ENCODE data around the gene TFB2M.
"Not testable (repeated sequence)": the region's sequence is repeated elsewhere in the genome, so short reads cannot be mapped to it uniquely, and the experiment has no call there.

The TFB2M gene, protein sequence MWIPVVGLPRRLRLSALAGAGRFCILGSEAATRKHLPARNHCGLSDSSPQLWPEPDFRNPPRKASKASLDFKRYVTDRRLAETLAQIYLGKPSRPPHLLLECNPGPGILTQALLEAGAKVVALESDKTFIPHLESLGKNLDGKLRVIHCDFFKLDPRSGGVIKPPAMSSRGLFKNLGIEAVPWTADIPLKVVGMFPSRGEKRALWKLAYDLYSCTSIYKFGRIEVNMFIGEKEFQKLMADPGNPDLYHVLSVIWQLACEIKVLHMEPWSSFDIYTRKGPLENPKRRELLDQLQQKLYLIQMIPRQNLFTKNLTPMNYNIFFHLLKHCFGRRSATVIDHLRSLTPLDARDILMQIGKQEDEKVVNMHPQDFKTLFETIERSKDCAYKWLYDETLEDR

DNA sequence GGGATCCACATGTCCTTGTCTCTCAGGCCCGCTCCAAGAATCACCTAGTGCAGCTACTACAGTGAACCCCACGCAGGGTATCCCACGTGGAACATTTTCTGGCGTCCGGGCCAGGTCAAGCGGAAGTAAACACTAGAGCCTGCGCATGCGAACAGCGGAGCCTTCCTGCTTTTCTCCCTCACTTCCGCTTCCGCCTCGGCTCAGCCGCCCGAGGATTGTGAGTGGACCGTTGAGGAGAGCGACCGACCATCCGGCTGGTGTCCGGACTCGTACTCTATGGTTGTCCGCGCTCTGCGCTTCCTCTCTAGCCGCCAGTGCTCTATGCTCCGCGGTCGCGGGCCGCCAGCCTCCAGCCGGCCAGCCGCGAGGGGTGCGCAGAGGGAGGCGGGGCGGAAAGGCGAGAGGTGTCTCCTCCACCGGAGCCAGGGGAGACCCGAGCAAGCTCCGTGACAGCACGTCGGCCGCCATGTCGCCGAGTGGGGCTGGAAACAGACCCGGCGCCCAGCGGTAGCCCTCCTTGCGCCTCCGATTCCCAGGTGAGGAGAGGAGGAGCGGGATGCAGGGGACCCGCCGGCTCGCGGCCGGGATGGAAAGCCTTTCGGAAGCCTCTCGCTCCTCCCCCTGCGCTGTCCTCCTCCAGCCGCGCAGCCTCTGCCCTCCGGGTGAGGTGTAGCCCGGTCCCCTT is at the start of gene TFB2M, which contains the start of gene CNST:
Gene TFB2M (minus strand): TSS at position 134 of the 685 bp plus-strand sequence. CDS start 123 bp downstream, at position 11.
Gene CNST (plus strand): TSS at position 329 of the 685 bp plus-strand sequence. CDS start 25,107 bp downstream, outside the sequence.
- peak; percentile 99 for DNase-seq

DNA sequence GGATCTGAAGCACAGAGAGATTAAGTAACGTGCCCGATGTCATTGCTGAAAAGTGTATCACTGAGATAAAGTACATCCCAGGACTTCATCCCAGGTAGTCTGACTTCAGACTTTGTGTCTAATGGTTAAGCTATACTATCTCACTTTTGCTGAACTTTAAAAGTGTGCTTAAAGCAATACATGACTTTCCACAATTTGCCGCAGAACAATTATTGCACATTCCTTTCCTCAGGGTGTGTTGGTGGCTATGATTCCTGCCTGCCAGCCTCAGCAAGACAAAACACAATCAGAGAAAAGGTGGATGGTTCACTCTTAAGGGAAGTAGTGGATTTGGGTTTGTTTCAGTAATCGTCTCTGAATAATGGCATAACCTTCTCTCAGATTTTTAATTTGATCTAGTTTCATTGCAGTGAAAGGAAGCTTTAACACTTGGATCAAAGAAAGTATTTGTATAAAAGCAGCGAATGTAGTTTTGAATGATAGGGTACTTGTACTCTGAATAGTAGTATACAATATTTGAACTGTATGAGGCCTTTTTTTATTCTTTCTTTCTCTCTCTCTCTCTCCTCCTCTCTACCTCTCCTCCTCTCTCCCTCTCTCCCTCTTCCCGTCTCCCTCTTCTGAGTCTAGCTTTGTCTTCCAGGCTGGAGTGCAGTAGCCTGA is 47.2 kb upstream of the TFB2M start:
- DNase-seq: no peak

DNA sequence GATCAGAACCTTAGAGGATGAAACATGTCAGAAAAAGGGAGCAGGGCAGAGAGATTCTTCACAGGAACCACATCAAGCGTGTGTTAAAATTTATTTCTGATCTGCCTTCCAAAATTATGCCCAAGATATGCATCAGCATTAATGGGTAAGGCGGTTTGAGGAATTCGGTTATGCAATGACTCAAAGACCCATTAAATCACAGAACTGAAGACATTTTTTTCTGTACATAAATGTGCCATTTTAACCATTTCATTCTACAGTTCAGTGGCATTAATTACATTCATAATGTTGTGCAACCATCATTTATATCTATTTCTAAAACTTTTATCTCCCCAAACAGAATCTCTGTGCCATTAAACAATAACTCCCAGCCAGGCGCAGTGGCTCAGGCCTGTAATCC is 43.6 kb upstream of the TFB2M start:
- no peak for DNase-seq

DNA sequence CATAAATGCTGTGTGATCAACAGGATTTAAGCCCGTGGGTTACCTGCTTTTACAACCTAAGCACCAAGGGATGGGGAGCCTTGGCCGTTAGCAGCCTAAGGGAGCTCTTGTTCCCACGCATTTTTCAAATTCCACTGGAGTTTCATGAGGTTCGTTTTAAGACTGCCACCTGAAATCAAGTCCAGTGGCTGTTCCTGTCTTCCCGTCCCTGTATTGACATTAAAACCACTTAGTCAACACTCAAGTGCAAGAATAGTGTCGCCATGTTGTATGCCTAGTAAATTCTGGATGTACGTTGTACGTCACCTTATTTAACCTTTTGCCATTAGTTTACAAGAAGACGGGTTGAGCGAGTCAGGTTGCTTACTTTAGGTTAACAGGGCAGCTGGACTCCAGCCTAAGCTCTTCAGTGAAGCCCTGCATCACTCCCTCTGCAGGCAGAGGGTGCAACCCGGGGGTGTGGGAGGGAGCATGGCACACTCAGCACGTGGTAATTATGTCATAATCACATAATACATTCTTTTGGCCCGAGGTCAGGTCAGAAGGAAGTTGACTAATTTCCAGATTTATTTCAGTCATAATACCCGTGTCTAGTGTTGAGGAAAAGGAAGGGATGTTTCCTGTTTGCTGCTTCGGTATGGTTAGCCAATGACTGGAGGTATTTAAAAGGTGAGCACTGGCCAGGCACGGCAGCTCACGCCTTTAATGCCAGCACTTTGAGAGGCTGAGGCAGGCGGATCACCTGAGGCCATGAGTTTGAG is 42.7 kb upstream of the TFB2M start:
- peak; percentile 59 for DNase-seq

DNA sequence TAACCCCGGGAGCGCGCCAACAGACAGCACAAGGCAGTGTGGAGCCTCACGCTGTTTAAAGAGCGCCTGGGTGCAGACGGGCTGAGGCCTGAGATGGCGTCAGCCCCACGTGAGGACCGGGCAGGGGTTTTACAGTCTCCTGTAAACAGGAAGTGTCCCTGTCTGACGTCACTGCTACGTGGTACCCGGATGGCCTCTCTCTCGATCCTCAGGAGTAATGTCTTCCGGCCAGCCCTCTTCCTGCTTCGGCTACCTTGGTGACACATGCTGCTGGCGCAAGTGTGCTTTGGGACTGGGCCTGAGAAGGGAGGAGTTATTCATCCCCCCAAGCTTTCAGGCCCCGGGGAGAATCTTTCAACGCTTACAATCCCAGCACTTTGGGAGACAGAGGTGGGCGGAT is 41.4 kb upstream of the TFB2M start:
- no peak for DNase-seq

DNA sequence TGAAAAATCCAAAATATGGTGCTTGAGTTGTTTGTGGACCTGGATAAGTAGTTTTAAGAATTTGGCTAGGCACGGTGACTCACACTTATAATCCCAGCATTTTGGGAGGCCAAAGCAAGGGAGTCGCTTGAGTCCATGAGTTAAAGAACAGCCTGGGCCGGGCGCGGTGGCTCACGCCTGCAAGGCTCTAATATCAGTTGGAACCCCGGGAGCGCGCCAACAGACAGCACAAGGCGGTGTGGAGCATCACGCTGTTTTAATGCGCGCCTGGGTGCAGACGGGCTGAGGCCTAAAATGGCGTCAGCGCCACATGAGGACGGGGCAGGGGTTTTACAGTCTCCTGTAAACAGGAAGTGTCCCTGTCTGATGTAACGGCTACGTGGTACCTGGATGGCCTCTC is 39.2 kb upstream of the TFB2M start:
- not testable (repeated sequence) for DNase-seq

DNA sequence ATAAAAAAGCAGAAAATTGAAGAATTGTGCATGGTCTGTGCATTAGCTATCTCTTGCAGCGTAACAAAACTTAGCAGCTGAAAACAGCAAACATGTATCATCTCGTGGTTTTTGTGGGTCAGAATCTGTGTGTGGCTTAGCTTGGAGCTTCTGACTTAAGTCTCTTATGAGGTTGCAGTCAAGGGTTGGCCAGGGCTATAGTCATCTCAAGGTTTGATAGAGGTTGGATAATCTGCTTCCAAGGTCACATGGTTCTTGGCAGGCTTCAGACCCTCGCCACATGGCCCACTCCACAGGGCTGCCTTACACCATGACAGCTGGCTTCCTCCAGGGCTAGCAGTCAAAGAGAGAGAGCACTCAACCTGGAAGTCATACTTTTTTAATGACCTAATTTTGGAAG is 36.1 kb upstream of the TFB2M start:
- DNase-seq: peak; percentile 38

DNA sequence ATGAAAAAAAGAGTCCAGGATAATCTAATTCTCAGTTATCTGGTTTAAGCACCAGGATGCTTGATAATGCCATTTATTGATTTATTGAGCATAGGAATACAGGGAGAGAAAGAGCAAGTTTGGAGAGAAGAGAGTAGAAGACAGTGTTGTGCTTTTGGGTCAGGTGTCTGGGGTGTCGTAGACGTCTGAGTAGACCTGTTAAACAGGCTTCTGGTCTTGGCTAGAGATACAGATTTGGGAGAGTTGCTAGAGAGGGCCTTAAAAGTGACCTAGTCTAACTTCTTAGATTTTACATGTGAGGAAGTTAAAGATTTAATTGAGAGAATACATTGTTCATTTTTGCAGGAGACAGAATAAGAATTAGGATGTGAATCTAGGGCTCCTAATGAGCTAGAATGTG is 34.5 kb upstream of the TFB2M start:
- no peak for DNase-seq

DNA sequence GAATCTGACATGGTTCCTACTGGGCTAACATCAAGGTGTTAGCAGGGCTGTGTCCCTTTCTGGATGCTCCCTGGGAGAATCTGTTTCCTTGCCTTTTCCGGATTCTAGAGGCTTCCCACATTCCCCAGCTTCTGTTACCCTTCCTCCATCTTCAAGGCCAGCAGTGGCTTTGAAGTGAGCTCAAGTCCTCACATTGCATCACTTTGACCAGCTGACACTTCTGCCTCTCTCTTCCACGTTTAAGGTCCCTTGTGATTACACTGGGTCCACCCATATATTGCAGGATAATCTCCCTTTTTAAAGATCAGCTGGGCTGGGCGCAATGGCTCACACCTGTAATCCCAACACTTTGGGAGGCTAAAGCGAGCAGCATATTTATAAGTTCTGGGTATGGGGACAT is 33.3 kb upstream of the TFB2M start:
- no peak for DNase-seq

DNA sequence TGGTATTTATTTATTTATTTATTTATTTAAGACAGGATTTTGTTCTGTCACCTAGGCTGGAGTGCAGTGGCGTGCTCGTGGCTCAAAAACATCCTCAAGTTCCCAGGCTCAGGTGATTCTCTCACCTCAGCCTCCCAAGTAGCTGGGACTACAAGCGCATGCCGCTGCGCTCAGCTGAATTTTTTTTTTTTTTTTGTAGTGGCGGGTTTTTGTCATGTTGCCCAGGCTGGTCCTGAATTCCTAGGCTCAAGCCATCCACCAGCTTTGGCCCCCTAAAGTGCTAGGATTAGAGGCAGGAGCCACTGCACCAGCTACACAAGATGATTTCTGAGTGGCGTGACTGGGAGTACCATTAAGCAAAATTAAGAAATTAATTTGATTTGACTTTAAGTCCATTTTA is 31.9 kb upstream of the TFB2M start:
- no peak for DNase-seq

DNA sequence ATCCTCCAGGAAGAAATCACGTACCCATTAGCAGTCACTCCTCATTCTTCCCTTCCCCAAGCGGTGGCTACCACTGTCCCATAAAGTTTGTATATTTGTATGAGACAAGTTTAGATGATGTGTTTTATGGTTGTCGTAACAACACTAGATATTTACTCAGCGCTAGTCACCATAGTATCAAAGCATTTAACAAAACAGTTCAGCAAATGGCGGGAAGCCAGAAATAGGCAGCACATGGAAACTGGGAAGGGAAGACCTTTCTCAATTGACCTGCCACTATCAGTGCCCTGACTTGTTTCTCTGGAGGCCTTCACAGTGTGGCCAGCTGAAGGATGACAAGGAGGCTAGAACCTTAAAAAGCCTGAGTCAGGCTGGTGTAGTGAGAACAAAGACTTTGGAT is 31.3 kb upstream of the TFB2M start:
- no peak for DNase-seq

DNA sequence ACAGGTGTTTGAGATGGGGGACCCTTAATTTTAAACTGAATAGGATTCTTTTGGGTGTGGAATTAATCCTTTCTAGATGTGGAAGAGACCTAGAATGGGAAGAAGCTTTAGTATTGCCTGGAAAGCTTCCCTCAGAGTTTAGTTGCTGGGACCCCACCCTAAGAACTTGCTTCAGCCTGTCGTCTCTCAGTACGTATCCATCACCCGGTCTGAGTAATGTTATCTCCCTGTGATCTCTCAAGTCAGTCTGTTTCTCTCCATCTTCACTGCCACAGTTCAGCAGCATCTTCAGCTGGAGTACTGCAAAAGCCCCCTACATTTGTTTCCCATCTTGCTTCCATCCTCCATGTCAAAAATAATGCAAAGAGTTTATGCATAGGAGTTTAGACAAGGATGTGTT is 29.1 kb upstream of the TFB2M start:
- DNase-seq: no peak

DNA sequence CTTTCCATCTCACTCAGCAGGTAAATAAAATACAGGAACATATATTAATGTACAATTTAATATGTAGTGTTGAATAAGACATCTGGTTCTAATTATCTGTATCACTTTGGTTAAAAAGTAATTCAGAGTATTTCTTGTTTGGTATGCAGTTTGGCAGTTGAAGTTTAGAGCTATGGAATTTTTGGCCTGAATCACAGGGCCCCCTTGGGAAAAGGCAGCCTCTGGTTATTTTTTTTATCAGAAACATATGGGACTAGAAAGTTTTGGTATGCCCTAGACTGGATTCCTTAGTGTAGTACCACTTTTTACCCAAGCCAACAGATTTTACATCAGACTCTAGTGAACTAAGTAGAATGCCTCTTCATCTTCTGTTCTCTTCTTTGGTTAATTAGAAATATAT is 26.6 kb upstream of the TFB2M start:
- no peak for DNase-seq

DNA sequence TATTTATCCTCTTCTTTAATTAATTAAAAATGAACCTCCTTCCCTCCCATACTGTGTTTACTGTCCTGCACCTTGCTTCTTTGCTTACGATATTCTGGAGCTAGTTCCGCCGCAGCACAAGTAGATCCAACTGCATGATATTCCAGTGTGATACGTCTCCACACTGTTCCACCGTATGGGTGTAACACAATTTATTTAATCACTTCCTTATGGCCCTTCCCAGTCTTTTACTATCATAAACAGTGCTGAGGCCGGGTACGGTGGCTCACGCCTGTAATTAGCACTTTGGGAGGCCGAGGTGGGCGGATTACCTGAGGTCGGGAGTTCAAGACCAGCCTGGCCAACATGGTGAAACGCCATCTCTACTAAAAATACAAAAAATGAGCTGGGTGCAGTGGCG is 25.9 kb upstream of the TFB2M start:
- DNase-seq: no peak

DNA sequence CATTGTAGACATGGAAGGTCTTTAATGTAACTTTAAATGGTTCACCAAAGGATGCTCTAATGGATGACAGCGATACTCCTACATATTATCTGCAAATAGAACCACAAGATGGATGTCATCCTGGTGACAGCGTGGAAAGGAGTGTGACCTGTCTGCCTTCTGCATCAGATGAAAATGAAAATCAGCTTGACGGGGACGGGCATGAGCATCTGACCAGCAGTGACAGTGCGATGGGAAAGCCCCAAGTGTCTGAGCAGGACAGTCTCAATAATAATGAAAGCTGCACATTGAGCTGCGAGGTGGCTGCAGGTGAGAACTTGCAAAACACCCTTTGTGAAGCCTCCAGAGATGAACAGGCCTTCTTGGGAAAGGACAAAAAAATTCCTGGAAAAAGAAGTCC is 25.4 kb upstream of the TFB2M start:
- DNase-seq: no peak

DNA sequence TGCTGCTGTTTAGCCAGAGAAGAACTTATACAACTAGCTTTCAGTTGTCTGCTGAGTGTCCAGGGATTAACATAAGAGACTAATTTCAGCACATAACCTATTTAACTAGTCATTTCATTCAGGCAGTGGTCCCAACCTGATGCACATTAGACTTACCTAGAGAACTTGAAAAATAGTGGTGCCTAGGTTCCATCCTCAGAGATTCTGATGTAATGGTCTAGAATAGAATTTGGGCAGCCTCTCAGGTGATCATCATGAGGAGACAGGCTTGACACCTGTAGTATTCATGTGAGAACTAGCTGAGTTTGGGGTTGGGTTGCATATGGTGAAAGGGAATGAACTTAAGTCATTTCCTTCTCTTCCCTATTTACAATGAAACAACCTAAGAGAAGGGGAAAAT is 25.0 kb upstream of the TFB2M start:
- no peak for DNase-seq

DNA sequence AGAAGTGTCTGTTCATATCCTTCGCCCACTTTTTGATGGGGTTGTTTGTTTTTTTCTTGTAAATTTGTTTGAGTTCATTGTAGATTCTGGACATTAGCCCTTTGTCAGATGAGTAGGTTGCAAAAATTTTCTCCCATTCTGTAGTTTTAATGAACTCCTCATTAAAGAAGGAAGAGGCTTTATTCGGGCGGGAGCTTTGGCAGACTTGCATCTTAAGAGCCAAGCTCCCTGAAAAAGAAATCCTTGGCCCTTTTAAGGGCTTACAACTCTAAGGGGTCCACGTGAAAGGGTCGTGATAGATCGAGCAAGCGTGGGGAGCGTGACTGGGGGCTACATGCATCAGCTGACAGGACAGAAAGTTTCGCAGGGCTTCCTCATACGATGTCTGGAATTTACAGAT is 23.9 kb upstream of the TFB2M start:
- DNase-seq: not testable (repeated sequence)

DNA sequence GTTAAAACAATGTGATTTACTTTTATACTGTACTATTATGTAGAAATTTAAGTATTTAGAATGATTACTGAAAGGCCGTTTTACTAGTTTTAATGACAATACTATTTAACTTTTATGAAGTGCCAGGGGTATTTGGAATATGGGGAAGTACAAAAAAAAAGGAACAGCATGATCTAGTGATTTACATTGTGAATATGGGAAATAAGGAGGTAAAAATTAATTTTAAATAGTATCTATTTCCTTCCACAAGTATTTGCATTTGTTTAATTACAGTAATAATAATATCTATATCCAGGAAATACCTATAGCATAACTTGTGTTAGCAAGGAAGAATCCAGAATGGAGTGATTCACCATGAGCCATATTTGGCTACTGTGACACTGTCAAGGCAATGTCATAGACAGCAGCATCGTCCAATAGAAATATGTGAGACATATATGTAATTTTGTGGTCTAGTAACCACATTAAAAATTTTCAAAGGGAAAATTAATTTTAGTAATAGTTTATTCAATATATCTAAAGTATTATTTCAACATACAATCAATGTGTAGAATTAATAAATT is 22.2 kb upstream of the TFB2M start:
- no peak for DNase-seq

DNA sequence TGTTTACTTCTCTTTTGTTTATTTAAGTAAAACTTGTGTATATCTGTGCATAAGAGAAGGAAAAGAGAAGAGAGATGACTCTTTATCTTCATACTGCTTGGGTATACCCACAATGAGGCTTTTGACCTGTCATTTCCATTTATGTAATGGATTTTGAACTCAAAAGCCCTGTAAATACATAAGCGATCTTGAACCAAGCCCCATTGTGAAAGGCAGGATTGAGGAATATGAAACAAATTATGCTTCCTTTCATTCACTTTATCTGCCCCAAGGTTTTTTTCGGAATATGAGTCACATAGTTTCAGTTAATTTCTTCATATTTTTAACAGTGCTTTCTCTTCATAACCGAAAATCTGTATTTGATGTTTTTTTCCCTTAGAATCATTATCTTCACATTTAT is 21.5 kb upstream of the TFB2M start:
- DNase-seq: no peak

DNA sequence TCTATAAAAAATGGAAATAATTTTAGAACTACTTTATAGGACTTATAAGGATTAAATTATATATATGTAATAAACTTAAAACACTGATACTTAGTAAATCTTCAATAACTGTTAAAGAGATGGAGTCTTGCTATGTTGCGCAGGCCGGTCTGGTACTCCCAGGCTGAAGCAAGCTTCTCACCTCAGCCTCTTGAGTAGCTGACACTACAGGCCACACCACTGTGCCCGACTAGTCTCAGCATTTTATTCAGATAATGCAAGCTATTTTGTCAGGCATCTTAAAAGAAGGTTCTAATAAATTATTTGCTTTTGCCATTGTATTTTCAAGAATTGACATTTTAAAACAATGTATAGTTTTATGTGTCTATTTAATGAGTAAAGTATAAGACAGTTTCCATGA is 21.0 kb upstream of the TFB2M start:
- no peak for DNase-seq

DNA sequence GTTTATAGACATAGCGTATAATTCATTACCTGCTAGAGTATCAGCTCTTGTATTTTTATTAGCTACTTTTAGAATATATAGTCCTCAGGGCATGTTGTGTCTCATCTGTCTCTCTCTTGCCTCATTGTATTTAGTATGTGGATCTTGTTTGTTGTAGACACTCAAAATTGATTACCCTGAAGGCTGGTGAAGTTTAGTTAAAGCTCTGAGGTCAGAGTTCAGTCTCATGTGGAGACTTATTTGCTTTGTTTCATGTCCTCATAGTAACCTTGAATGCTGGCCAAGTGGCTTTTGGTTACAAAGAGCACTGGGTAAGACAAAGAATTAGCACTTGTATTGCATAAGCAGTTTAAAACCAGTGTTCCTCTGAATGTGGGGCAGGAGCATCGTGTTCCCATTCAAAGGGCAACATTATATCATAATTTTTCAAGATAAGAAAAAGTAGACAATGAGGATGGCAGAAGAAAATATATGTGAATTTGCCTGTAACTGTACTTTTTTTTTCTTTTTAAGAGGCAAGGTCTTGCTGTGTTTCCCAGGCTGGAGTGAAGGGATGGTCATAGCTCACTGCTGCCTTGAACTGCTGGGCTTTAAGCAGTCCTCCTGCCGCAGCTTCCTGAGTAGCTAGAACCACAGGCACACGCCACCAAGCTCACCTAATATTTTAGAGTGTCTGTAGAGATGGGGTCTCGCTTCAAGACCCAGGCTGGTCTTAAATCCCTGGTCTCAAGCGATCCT is 17.6 kb upstream of the TFB2M start:
- no peak for DNase-seq

DNA sequence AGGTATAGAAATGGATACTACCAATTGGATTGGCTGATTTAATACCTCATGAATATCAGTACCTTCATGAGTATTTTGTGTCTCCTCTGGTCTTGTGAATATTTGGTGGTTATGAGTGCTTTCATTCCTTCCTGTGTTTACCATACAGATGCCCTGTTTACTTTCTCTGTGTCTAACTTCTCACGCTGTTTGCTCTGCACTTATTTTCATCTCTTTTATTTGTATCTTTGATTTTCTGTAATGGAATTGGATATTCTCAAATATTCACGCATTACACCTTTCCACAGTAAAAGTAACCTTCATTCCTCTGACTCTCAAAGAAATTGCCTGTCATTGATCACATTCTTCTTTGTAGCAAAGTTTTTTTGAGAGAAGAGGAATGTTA is 17.0 kb upstream of the TFB2M start:
- DNase-seq: no peak
